ENCODE data around the gene LAMA5.

LAMA5 gene

DNA sequence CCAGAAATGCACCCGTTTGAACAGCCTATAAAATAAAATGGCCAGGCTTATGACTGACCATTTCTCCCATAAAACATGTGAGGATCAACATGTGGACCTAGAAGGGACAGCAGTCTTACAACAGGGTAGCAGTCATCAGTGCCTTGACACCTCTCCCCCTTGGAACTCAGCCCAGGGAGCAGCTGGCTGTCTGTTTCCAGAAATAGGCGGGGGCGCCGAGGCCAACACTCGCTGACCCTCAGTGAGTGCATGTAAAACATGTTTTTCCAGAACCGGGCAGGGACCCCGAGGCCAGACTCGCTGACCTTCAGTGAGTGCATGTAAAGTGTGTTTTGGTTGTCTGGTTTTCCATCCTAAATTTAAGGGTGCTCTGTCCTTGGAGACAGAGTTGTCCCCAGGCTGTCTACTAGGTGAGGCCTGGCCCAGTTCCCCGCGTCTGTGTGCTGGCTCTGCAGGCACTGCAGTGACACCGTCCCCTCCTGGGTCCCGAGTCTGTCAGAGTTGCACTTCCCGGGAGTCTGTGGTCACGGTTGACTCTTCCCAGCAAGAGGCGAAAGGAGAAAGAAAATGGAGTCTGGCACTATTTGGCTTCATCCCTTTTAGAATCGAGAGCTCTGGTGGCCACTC is 84.1 kb downstream of the LAMA5 start:
- no peak for DNase-seq

DNA sequence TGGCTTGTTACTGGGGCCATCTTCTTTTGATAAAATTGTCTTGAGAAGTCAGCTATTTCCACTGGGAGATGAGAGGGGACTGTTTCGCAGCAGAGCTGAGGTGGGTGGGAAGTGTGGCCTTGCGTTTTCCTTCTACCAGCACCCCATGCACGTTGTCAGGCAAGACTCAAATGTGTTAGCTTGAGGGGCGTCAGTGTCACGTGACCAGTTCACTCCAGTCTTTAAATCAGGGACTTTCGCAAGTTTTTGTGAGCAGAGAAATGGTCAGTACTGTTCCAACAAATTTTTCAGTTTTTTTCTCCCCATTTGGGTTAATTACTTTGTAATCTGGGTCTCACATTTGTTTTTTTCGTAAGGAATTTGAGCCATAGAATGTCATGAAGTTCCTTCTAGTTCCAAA is 85.0 kb downstream of the LAMA5 start:
- no peak for DNase-seq

DNA sequence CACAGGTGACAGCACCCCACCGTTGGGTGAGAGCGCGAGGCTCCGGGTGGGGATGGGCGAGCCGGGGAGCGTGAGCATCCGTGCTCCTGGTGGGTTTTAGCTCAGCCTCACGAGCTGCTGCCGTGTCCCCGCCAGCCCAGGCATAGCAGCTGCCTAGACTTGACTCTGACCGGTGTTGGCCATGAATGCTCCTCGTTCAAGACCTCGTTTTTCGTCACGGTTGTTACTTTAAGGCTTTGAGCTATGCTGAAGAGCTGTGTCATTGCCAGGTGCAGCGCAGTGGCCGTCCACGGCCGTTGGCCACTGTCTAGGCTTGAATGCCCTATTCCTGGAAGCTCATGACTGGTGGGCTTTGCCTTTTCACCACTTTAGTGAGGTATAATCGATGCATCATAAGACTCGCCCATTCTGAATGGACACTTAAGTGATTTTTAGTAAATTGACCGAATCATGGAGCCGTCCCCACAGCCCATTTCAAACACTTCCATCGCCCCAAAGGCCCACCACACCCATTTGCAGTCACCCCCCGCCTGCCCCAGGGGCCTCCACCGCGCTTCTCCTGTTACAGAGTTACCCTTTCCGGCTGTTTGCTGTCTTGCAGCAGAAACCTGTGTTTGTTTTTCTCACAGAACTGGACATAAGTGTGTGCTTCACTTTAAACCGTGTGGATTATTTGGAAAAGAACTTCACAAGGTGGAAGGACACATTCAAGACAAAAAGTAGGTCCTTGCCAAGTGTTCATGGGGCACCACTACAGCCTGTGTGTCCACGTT is 85.8 kb downstream of the LAMA5 start:
- no peak for DNase-seq

DNA sequence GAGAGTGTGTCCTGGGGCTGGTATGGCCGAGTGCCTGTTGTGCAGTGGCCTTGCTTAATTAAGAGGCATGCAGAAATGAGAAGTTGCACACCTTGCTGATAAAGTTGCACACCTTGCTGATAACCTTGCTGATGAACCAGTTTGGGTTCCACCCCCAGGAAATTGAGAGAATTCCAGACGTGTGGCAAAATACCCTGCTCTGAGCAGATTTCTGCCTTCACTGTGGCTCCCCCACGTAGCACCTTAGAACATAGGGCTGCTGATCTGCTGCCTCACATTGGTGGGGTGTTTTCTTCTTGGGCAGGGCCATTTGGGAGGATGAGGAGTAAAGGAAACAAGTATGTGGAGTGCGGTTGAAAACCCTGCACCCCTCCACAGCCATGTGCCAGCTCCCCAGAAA is 86.8 kb downstream of the LAMA5 start:
- DNase-seq: no peak

DNA sequence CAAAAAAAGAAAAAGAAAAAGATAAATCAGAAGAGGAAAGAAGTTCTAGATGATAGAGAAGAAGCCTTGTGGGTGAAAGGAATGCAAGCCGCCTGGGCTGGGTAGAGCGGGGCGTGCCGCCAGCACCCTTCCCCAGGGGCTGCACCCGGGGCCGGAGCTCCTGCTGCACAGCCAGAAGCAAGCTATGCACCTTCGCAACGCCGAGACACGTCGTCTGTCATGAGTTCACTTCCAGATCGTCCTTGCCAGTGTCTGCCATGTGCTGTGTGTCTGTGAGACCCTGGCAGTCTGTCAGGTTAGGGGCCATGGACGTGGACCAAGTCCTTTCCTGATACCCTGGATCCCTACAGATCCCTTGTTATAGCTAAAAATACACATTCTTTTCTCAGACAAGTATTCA is 89.9 kb downstream of the LAMA5 start:
- no peak for DNase-seq

DNA sequence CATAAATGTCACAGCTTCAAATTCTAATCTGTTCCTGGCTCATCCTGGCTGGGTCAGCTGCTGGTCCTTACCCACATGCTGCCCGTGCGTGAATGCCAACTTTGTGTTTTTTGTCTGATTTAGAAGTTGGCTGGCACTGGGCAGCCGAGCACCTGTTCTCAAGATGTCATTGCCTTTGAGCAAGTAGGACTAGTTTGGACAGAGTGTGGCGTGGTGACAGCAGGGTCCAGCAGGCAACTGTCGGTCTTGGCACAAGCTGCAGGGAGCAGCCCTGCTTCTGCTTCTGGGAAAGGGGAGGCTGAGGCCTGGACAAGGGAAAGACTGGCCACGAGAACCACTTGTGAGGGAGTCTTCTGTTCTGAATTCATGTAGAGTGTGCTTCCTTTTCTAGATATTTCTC is 90.7 kb downstream of the LAMA5 start:
- DNase-seq: no peak

DNA sequence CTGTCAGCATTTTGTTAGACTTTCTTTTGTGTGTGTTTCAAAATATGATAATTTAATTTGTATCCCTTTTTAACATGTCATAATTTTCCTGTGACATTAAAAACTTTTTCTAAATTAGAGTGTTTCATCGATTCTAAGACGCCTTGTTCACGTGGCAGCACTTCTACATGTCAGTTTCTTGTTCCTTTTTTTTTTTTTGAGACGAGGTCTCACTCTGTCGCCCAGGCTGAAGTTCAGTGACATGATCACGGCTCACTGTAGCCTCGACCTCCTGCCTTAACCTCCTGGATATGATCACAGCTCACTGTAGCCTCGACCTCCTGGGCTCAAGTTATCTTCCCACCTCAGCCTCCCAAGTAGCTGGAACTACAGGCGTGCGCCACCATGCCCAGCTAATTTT is 91.9 kb downstream of the LAMA5 start:
- no peak for DNase-seq

DNA sequence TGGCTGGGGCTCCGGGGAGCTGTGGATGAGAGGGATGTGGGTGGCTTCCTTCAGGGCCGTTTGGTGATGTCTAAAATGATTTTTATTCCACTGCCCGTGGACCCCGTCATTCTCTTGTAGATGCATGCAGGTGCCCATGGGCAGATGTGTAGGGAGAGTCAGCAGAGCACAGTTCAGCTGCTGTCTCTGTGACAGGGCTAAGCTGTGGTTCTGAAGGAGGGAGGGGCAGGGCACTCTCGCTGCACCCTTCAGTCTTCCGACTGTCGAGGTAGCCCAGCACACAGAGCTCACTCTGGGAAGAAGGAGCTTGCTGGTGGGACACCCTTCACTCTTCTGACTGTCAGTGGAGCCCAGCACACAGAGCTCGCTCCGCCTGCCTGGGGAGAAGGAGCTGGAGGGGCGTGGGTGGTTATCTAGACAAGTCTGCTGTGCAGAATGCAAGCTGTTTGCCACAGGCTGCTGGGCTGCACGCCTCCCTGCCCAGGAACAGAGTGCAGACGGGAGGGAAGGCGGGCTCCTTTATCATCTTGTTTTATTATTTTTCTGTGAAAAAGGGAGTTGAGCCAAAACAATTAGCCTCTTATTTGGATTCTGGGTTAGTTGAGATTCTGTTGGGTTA is 92.7 kb downstream of the LAMA5 start:
- DNase-seq: peak; percentile 19

DNA sequence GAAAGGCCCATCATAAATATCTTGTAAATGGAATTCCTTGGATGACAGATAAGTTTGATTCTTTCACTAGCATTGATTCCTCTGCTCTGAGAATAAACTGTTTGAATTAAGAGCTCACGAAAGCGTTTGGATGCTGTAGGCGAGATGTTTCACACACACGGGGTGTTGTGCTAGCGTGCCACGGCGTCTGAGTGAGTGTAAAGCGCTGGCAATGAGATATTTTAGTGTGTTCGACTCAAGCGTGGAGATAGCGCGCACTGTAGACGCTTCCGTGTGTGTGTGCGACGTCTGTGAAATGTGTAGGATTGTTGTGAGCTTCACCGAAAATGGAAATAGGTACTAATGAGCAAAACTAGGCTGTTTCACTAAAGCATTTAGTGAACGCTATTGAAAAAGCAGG is 93.7 kb downstream of the LAMA5 start:
- DNase-seq: no peak

DNA sequence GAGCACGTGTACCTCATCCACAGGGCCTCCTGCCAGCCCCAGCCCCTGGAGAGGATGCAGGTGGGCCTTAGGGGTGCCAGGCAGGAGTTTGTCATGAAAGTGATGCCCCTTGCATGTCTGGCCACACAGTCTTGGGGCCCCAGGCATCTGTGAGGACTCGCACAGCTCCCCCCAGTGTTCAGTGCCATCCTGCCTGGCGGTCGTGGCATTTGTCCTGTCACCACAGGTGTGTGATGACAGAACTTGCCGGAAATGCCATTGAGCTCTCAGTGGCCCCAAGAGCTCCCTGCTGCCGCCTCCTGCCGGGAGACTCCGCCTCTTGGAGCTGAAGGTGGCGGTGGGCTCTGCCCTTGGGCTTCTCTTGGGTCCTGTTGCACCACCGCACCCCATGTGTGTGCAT is 94.9 kb downstream of the LAMA5 start:
- no peak for DNase-seq

DNA sequence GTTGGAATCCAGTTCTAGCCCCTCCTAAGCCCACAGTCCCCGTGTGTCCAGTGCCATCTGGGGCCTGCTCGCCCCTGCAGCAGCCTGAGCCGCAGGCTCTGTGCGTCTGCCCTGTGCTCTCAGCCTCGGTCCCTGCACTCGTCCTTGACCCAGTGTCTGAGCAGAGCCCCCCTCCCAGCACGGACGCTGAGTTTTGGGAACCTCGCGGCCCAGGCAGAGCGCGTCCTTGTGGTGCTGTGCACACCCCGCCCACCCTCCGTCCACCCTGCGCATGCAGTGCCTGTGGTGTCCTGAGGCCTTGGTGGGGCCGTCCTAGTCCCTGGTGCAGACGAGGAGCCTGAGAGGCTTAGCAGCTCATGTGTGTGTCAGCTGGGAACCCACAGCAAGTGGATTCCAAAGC is 97.2 kb downstream of the LAMA5 start:
- DNase-seq: no peak

DNA sequence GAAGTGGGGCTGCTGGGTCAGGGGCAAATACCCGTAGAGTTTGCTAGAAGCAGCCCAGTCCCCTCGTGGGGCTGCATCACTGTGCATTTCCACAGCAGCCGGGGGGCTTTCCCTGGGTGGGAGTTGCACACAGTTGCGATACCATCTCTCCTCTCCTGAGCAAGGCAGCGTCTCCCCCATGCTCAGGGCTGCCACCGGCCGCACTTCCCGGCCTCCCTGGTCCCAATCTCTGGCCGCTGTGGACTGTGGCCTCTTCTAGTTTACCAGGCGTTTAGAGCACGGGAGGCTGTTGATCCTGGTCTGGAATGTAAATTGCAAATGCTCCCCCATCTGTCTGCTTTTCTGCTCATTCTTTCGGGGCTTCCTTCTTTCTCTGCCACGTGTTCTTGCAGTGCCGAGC is 97.7 kb downstream of the LAMA5 start:
- DNase-seq: no peak

DNA sequence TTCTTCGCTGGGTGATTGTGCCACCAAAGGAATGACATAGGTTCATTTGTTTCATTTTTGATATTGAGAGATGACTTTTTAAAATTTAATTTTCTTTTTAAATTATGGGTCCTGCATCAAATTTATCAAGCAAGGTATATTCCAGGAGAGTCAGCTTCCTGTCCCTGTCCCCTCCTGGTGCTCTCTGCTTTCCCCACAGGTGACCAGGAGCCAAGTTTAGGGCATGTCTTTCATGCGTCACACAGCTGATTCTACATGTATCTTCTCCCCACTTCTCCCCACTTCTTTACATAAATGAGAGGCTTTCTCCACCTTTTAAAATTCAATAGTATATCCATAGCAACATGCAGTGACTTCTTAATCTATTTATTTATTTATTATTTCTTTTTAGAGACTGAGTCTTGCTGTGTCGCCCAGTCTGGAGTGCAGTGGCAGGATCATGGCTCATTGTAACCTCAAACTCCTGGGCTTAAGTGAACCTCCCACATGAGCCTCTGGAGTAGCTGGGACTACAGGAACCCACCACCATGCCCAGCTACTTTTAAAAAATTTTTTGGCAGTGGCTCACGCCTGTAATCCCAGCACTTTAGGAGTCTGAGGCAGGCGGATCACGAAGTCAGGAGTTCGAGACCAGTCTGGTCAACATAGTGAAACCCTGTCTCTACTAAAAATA is 98.7 kb downstream of the LAMA5 start:
- DNase-seq: no peak

DNA sequence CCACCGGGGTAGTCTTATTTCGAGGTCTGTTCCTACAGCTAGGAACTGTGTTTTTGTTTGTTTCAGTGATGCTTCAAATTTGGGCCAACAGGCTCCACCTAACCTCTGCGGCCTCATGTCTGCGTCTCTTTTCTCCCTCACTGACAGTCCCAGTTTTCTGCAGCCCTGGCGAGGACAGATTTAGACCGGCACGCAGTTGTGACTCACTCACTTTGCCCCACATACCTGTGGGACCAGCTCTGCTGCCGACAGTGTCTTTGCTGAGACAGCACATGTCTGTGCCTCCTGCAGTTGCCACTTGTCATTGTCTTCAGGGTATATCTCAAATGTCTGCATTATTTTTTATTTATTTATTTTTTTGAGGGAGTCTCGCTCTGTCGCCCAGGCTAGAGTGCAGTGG is 99.6 kb downstream of the LAMA5 start:
- DNase-seq: no peak

DNA sequence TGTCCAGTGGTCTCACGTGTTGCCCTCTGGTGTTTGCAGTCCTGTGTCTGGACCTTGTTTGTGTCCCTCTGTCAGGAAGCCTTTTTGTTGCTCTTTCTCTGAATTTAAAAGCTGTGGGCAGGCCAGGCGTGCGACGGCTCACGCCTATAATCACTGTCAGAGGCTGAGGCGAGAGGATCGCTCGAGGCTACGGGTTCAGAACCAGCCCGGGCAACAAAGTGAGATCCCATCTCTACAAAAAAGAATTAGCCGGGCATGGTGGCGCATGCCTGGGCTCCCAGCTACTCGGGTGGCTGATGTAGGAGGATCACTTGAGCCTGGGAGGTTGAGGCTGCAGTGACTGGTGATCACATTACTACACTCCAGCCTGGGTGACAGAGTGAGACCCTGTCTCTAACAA is 100.3 kb downstream of the LAMA5 start:
- DNase-seq: no peak

DNA sequence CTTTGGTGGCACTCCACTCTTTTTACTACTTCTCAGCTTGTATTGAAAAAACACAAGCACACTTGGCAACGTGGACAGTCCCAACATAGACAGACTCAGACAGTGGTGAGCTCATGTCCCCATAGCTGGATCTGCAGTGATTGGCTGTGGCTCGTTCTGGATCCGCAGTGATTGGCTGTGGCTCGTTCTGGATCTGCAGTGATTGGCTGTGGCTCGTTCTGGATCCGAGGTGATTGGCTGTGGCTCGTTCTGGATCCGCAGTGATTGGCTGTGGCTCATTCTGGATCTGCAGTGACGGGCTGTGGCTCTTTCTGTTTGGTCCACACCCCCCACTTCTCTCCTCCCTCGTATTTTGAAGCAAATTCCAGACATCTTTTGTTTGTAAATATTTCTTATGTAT is 100.8 kb downstream of the LAMA5 start:
- no peak for DNase-seq

DNA sequence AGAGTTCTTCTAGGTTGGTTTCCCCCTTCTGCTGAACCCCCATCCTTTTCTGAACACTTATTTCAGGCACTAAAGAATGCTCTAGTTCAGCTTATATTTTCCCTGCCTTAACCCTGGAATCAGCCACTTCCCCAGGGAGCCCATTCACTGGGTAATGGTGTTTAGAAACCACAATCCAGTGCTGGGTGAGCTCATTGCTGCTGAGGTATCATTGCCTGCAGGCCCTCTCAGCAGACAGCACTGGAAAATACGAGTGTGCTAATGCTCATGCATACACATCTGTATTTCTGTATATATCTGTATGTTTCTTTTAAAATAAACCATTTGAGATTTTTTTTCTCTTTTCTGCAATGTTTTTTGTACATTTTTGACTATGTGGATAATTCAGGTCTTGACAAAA is 101.7 kb downstream of the LAMA5 start:
- DNase-seq: no peak

DNA sequence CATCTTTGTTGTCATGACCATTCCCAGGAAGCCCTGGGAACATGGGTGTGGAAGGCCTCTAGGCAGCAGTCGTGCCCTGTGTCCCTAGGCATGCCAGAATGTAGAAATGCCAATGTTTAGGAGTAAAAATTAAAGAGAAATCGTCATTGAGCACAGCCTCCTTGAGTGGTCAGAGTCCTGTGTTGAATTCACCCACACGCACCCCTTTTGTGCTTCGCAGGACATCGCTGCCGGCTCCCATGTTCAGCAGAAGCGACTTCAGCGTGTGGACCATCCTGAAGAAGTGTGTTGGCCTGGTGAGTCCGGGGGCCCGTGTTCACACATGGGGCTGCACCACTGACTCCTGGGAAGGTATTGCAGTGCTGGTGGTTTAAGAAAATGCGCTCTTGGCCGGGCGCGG is 103.7 kb downstream of the LAMA5 start:
- no peak for DNase-seq

DNA sequence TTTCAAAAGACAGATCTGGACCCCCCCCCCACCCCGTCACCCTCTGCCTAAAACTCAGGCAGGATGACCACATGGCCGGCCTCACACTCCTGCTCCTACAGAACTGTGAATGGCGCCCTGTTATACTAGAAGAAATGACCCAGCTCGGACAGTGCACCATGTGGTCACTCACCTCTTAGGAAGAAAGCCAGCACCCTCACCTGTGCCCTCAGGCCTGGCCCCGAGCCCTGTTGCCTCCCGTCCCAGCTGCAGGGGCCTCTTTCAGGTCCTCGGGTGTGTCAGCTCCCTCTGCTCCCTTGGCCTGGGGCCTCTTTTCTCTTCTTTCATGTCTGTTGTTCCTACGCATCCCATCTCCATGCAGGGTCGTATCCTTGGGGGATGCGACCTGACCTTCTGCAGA is 105.0 kb downstream of the LAMA5 start:
- no peak for DNase-seq

DNA sequence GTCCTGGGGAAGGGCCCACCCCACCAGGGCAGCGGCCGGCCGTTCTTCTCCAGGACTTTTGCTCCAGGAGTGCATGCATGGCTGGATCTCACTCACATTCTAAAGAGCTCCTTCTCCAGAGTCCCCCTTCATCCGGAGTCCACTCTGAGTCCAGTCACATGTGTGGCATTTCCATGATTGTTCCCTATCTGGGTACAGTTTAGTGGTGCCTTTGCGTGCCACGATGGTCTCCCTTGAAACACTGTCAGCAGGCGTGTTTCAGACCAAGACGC is 107.9 kb downstream of the LAMA5 start:
- no peak for DNase-seq
